IMR-90 (cell line): Measurements from ENCODE around the gene SUDS3. TPM values are rescaled to one million over a fixed set of nuclear protein-coding genes. Genes with fewer than 3 reads are reported as not detected.

Experiments used
- ATAC-seq: fragments of 200-7000 bp; cut with Tn5 transposase; 2 replicates; pipeline ENCODE4 v1.9.1; 2020; ENCODE audit warnings: low read depth, mild to moderate bottlenecking, moderate library complexity
- BruUV-seq: library from RNA; stranded (reverse); fragments of 400-500 nt; replicated peaks from 2 replicates; lab custom pipeline; 2021; lab: Mats Ljungman, UMichigan
- CTCF ChIA-PET: fragments of 300-600 bp; formaldehyde crosslinking; extraction: SDS; loops from one replicate; lab custom pipeline; 2021; ENCODE audit warnings: antibody characterized with exemption; lab: Yijun Ruan, JAX
- POLR2A ChIA-PET: fragments of 300-600 bp; sonication (Branson Sonifier 250); formaldehyde crosslinking; loops from one replicate; lab custom pipeline; 2022; ENCODE audit warnings: antibody characterized with exemption; ENCODE audit not compliant: unreplicated experiment; lab: Charles Lee
- DNase-seq: peaks from one replicate; pipeline ENCODE4 v3.0.0; 2013
- H2AFZ ChIP-seq: replicated peaks from 2 replicates; pipeline ENCODE3; 2013; ENCODE audit warnings: low read length, mild to moderate bottlenecking; ENCODE audit not compliant: poor library complexity
- H2AK5ac ChIP-seq: 2 replicates; pipeline ENCODE4 v1.6.1; 2013; ENCODE audit warnings: low read depth, low read length, inconsistent platforms
- H2AK9ac ChIP-seq: replicated peaks from 2 replicates; pipeline ENCODE3; 2013; ENCODE audit warnings: mild to moderate bottlenecking, low read depth, low read length, moderate library complexity; ENCODE audit not compliant: poor library complexity
- H2BK120ac ChIP-seq: 2 replicates; pipeline ENCODE4 v1.6.1; 2013; ENCODE audit warnings: low read depth, low read length, inconsistent platforms
- H2BK15ac ChIP-seq: 3 replicates; pipeline ENCODE4 v1.6.1; 2013; ENCODE audit warnings: low read depth, low read length, inconsistent platforms
- H2BK20ac ChIP-seq: 2 replicates; pipeline ENCODE4 v1.6.1; 2013; ENCODE audit warnings: low read depth, mild to moderate bottlenecking, inconsistent platforms, low read length, moderate library complexity
- H2BK5ac ChIP-seq: 2 replicates; pipeline ENCODE4 v1.6.1; 2013; ENCODE audit warnings: mild to moderate bottlenecking, low read depth, low read length, inconsistent platforms; ENCODE audit not compliant: poor library complexity, severe bottlenecking
- H3K14ac ChIP-seq: replicated peaks from 2 replicates; pipeline ENCODE4 v1.6.1; 2013; ENCODE audit warnings: low read depth, low read length, inconsistent platforms
- H3K18ac ChIP-seq: 2 replicates; pipeline ENCODE4 v1.6.1; 2013; ENCODE audit warnings: low read depth, low read length, control low read depth
- H3K23ac ChIP-seq: 2 replicates; pipeline ENCODE4 v1.6.1; 2013; ENCODE audit warnings: low read depth, low read length, inconsistent platforms
- H3K27ac ChIP-seq: 2 replicates; pipeline ENCODE4 v1.5.1; 2013; ENCODE audit warnings: mild to moderate bottlenecking, control low read depth, low read length; ENCODE audit not compliant: insufficient read depth
- H3K27me3 ChIP-seq: 2 replicates; pipeline ENCODE4 v1.6.1; 2013; ENCODE audit warnings: low read length; ENCODE audit not compliant: control insufficient read depth, insufficient read depth
- H3K36me3 ChIP-seq: 2 replicates; pipeline ENCODE4 v1.6.1; 2013; ENCODE audit warnings: low read length, mixed read lengths; ENCODE audit not compliant: control insufficient read depth, insufficient read depth
- H3K4ac ChIP-seq: 2 replicates; pipeline ENCODE4 v1.6.1; 2013; ENCODE audit warnings: low read depth, low read length, inconsistent platforms
- H3K4me1 ChIP-seq: 2 replicates; pipeline ENCODE4 v1.6.1; 2013; ENCODE audit warnings: low read length, mixed read lengths; ENCODE audit not compliant: control insufficient read depth, insufficient read depth
- H3K4me2 ChIP-seq: 2 replicates; pipeline ENCODE4 v1.6.1; 2013; ENCODE audit warnings: low read depth, mild to moderate bottlenecking, control low read depth, low read length, moderate library complexity
- H3K4me3 ChIP-seq: 2 replicates; pipeline ENCODE4 v1.5.1; 2013; ENCODE audit warnings: low read depth, mild to moderate bottlenecking, control low read depth, low read length, moderate library complexity; ENCODE audit not compliant: insufficient read depth
- H3K56ac ChIP-seq: 2 replicates; pipeline ENCODE4 v1.6.1; 2013; ENCODE audit warnings: low read length, inconsistent platforms; ENCODE audit not compliant: insufficient read depth; ENCODE audit errors: extremely low read depth
- H3K79me1 ChIP-seq, 2 experiments: 2 replicates each; pipeline ENCODE4 v1.6.1; 2013; ENCODE audit warnings: low read length in 2 of 2, inconsistent platforms in 1 of 2, low read depth in 1 of 2
- H3K9ac ChIP-seq: 2 replicates; pipeline ENCODE4 v1.6.1; 2013; ENCODE audit warnings: low read depth, low read length, control low read depth
- H3K9me1 ChIP-seq: 2 replicates; pipeline ENCODE4 v1.6.1; 2013; ENCODE audit warnings: low read length, inconsistent platforms; ENCODE audit not compliant: insufficient read depth
- H3K9me3 ChIP-seq: 2 replicates; pipeline ENCODE4 v1.6.1; 2013; ENCODE audit warnings: low read length; ENCODE audit not compliant: control insufficient read depth, insufficient read depth
- H4K20me1 ChIP-seq: 2 replicates; pipeline ENCODE4 v1.6.1; 2013; ENCODE audit warnings: low read length, inconsistent platforms; ENCODE audit not compliant: insufficient read depth
- H4K5ac ChIP-seq: 2 replicates; pipeline ENCODE4 v1.6.1; 2013; ENCODE audit warnings: mild to moderate bottlenecking, low read depth, low read length, control low read depth
- H4K8ac ChIP-seq, 2 experiments: 2 replicates each; pipeline ENCODE4 v1.6.1; 2013; ENCODE audit warnings: low read depth in 2 of 2, low read length in 2 of 2, control low read depth in 1 of 2, inconsistent platforms in 1 of 2
- H4K91ac ChIP-seq: 2 replicates; pipeline ENCODE4 v1.6.1; 2013; ENCODE audit warnings: low read depth, low read length, inconsistent platforms; ENCODE audit not compliant: insufficient read depth
- BHLHE40 ChIP-seq: fragments of 150-350 bp; IDR thresholded peaks from 2 replicates; pipeline ENCODE4 v1.6.1; 2016; ENCODE audit warnings: mild to moderate bottlenecking, low read depth, low read length
- CEBPB ChIP-seq: IDR thresholded peaks from 2 replicates; pipeline ENCODE4 v1.6.1; 2012; ENCODE audit warnings: low read depth, low read length, improper control_type of control experiment
- CHD1 ChIP-seq: IDR thresholded peaks from 2 replicates; pipeline ENCODE4 v1.6.1; 2012; ENCODE audit warnings: low read depth, low read length, improper control_type of control experiment
- CTCF ChIP-seq: conservative IDR thresholded peaks from 2 replicates; pipeline ENCODE4 v1.5.1; 2012; ENCODE audit warnings: mild to moderate bottlenecking, low read depth, low read length, improper control_type of control experiment
- ELK1 ChIP-seq: fragments of 150-350 bp; IDR thresholded peaks from 2 replicates; pipeline ENCODE4 v1.6.1; 2016; ENCODE audit warnings: low read depth, mild to moderate bottlenecking, low read length, moderate library complexity, borderline replicate concordance
- FOS ChIP-seq: fragments of 150-350 bp; IDR thresholded peaks from 2 replicates; pipeline ENCODE4 v1.6.1; 2016; ENCODE audit warnings: low read depth, low read length
- MAFK ChIP-seq: IDR thresholded peaks from 2 replicates; pipeline ENCODE4 v1.6.1; 2012; ENCODE audit warnings: low read depth, low read length, improper control_type of control experiment
- MAZ ChIP-seq: IDR thresholded peaks from 2 replicates; pipeline ENCODE4 v1.6.1; 2012; ENCODE audit warnings: low read depth, mild to moderate bottlenecking, low read length, improper control_type of control experiment, moderate library complexity, borderline replicate concordance
- MXI1 ChIP-seq: IDR thresholded peaks from 2 replicates; pipeline ENCODE4 v1.6.1; 2012; ENCODE audit warnings: low read depth, mild to moderate bottlenecking, low read length, moderate library complexity, borderline replicate concordance
- NFE2L2 ChIP-seq: fragments of 150-350 bp; IDR thresholded peaks from 2 replicates; pipeline ENCODE4 v1.6.1; 2016; ENCODE audit warnings: low read depth, mild to moderate bottlenecking, low read length
- POLR2A ChIP-seq: IDR thresholded peaks from 2 replicates; pipeline ENCODE4 v1.6.1; 2012; ENCODE audit warnings: mild to moderate bottlenecking, low read depth, low read length
- RAD21 ChIP-seq: IDR thresholded peaks from 2 replicates; pipeline ENCODE4 v1.6.1; 2012; ENCODE audit warnings: low read length, improper control_type of control experiment
- RCOR1 ChIP-seq: IDR thresholded peaks from 2 replicates; pipeline ENCODE4 v1.6.1; 2012; ENCODE audit warnings: mild to moderate bottlenecking, low read length, improper control_type of control experiment; ENCODE audit not compliant: insufficient replicate concordance
- RFX5 ChIP-seq: IDR thresholded peaks from 2 replicates; pipeline ENCODE4 v1.8.0; 2012; ENCODE audit warnings: low read depth, mild to moderate bottlenecking, low read length, moderate library complexity
- SMC3 ChIP-seq: fragments of 150-350 bp; IDR thresholded peaks from 2 replicates; pipeline ENCODE4 v1.6.1; 2016; ENCODE audit warnings: low read depth, mild to moderate bottlenecking, antibody characterized with exemption, low read length, moderate library complexity
- USF2 ChIP-seq: fragments of 150-350 bp; IDR thresholded peaks from 2 replicates; pipeline ENCODE4 v1.6.1; 2017; ENCODE audit warnings: mild to moderate bottlenecking, antibody characterized with exemption, low read length, low read depth
- WGBS, 2 experiments: methylation state at CpG; one replicate each; pipeline versions ENCODE4 v1.1.5 to v1.1.7; 2013; ENCODE audit warnings: missing lambda C conversion rate in 2 of 2; ENCODE audit not compliant: insufficient read length in 1 of 2; ENCODE audit errors: extremely low coverage in 2 of 2; 5-methylcytosine and 5-hydroxymethylcytosine counted together
- dilution Hi-C: fragments of 300-500 bp; cut with HindIII; formaldehyde crosslinking; loops from one replicate; pipeline ENCODE4 v1.14.3; 2018; ENCODE audit warnings: low sequenced_read_pairs; ENCODE audit not compliant: unreplicated experiment
- in situ Hi-C: fragments of 300-500 bp; cut with MboI; formaldehyde crosslinking; loops from 3 replicates; pipeline ENCODE4 v1.14.3; 2019; ENCODE audit warnings: low sequenced_read_pairs, inconsistent platforms, mixed read lengths
- intact Hi-C: fragments of 100-400 bp; cut with micrococcal nuclease; formaldehyde crosslinking; loops from 2 replicates; pipeline ENCODE4 v1.10.0; 2022
- polyA plus RNA-seq, 3 experiments: library from polyadenylated mRNA; depleted of rRNA; stranded (reverse); fragments of >200 nt; gene quantifications; 2 replicates each; pipeline ENCODE4 v1.2.3, GENCODE V29; 2012; ENCODE audit warnings: low replicate concordance in 1 of 3
- total RNA-seq: library from RNA; depleted of rRNA; stranded (reverse); fragments of >200 nt; gene quantifications from 2 replicates; pipeline ENCODE4 v1.2.3, GENCODE V29; 2012

SUDS3 gene
- total and polyA plus RNA-seq, 2 of the 4 experiments (the other 2 are of a cell fraction), result 13.4 to 13.8 TPM

- no peaks in the 10 kb centered on the region for H3K9me1 ChIP-seq
- intact Hi-C loops, result no loop called here
- H3K18ac ChIP-seq, result no peak overlapping the region
- H2AK9ac ChIP-seq, result no peak overlapping the region
- no peak for ATAC-seq
- H3K27me3 ChIP-seq, result no peaks in the 10 kb centered on the region
- POLR2A ChIA-PET, result interaction anchor here (1.0 kb wide), 1 partner anchor 19 kb away, joined by 3 read pairs; no protein-coding TSS in a partner anchor
- in situ Hi-C loops, result loop anchor here (25.0 kb wide), 1 partner anchor 355 kb away; no protein-coding TSS in a partner anchor
- H3K14ac ChIP-seq, result no peak overlapping the region
- no peaks in the 10 kb centered on the region for H3K4me1 ChIP-seq
- no peak overlapping the region for H4K8ac ChIP-seq
- no peaks in the 10 kb centered on the region for H4K20me1 ChIP-seq
- H2AK5ac ChIP-seq, result no peak overlapping the region
- peaks cover 48% of the 10 kb centered on the region for H3K36me3 ChIP-seq
- H3K4me2 ChIP-seq, result no peak overlapping the region
- H3K9me3 ChIP-seq, result no peaks in the 10 kb centered on the region
- no peak overlapping the region for H4K5ac ChIP-seq
- H3K27ac ChIP-seq, result no peak overlapping the region
- H2AFZ ChIP-seq, result no peak overlapping the region
- H3K4ac ChIP-seq, result no peak overlapping the region
- H2BK20ac ChIP-seq, result no peak overlapping the region
- H3K4me3 ChIP-seq, result no peak overlapping the region
- CTCF ChIA-PET, result interaction anchor here (1.1 to 1.5 kb wide), 3 partner anchors 13 to 14 kb away, joined by 3 to 5 read pairs (median 4); no protein-coding TSS in a partner anchor
- no TSS peak for BruUV-seq
- dilution Hi-C loops, result no loop called here
- no peak overlapping the region for H3K23ac ChIP-seq
- H4K91ac ChIP-seq, result no peak overlapping the region
- no peak overlapping the region for H2BK5ac ChIP-seq
- H3K56ac ChIP-seq, result no peak overlapping the region
- WGBS, 2 experiments, result no CpG with 5 or more reads among the region's 1 CpG
- no peak overlapping the region for H3K9ac ChIP-seq
- DNase-seq, result no peak
- peaks cover 3 to 8% of the 10 kb centered on the region in 2 experiments; a peak in 2 of 4 replicates for H3K79me1 ChIP-seq
- no peak for TF ChIP-seq USF2
- no peak for TF ChIP-seq RAD21
- no peak for TF ChIP-seq SMC3
- TF ChIP-seq CEBPB, result no peak
- no peak for TF ChIP-seq NFE2L2
- TF ChIP-seq FOS, result no peak
- no peak for TF ChIP-seq CHD1
- TF ChIP-seq ELK1, result no peak
- no peak for TF ChIP-seq BHLHE40
- no peak for TF ChIP-seq MAZ
- TF ChIP-seq CTCF, result no peak
- TF ChIP-seq MAFK, result no peak
- TF ChIP-seq MXI1, result no peak
- no peak for TF ChIP-seq RCOR1
- TF ChIP-seq RFX5, result no peak
- no peak for TF ChIP-seq POLR2A
- H2BK120ac ChIP-seq, result no peak overlapping the region
- no peak overlapping the region for H2BK15ac ChIP-seq
These were observed 15.5 kb downstream of the SUDS3 start for GRCh38 chr12:118391836-118392235.
